ENCODE data around the gene AGAP5. TPM values are rescaled to one million over a fixed set of nuclear protein-coding genes. Genes with fewer than 3 reads are reported as not detected.

AGAP5 gene
- total and polyA plus RNA-seq, 2 of the 4 experiments (the other 2 are of a cell fraction), result 1.8 to 4.1 TPM

GRCh38 chr10:73730153-73730906 lies 32.4 kb upstream of the AGAP5 start:
- H3K4me2 ChIP-seq (ENCODE audit: low read depth, low read length), result peak overlapping the region; percentile 97
- peak overlapping the region; percentile 87 for H3K4ac ChIP-seq (ENCODE audit: low read depth, low read length)
- DNase-seq, result peak; percentile 87
- CTCF ChIA-PET, result no interaction called here
- 0 out of 2 replicates have a peak overlapping the region, but pooled peaks have one; percentile 10 for H2AK5ac ChIP-seq (ENCODE audit: low read depth, low read length)
- POLR2A ChIA-PET (ENCODE audit: unreplicated experiment), result interaction anchor here (0.6 to 1.0 kb wide), 2 partner anchors 13 to 95 kb away, joined by 3 to 6 read pairs; no protein-coding TSS in a partner anchor
- H4K91ac ChIP-seq (ENCODE audit: insufficient read depth, low read depth, low read length), result peak overlapping the region; percentile 74; the same call in 1 of the 2 replicates
- H3K4me3 ChIP-seq (ENCODE audit: insufficient read depth, low read depth, low read length), result peak overlapping the region; percentile 96
- no peaks in the 10 kb centered on the region for H3K27me3 ChIP-seq (ENCODE audit: control insufficient read depth, insufficient read depth, low read length)
- dilution Hi-C loops (cut with HindIII; ENCODE audit: low sequenced_read_pairs, unreplicated experiment) (no loop called here), in situ Hi-C loops (cut with MboI; ENCODE audit: low sequenced_read_pairs) (no loop called here), intact Hi-C loops (cut with micrococcal nuclease) (no loop called here)
- H4K8ac ChIP-seq (ENCODE audit: low read depth in 2 of 2, low read length in 2 of 2), result peak overlapping the region; percentile 45 to 95
- TF ChIP-seq RCOR1 (IDR thresholded peaks at IDR 0.05; ENCODE audit: insufficient replicate concordance, low read length) (no peak), ELK1 (IDR thresholded peaks at IDR 0.05; ENCODE audit: borderline replicate concordance, low read depth, low read length) (no peak), SMC3 (IDR thresholded peaks at IDR 0.05; ENCODE audit: low read depth, low read length) (peak; percentile 4; the same call in 1 of the 2 replicates), MAZ (IDR thresholded peaks at IDR 0.05; ENCODE audit: borderline replicate concordance, low read depth, low read length) (no peak), MXI1 (IDR thresholded peaks at IDR 0.05; ENCODE audit: borderline replicate concordance, low read depth, low read length) (0 out of 2 replicates have a peak, but pooled peaks have one; percentile 21), RAD21 (IDR thresholded peaks at IDR 0.05; ENCODE audit: low read length) (no peak), MAFK (IDR thresholded peaks at IDR 0.05; ENCODE audit: low read depth, low read length) (no peak), RFX5 (IDR thresholded peaks at IDR 0.05; ENCODE audit: low read depth, low read length) (no peak), NFE2L2 (IDR thresholded peaks at IDR 0.05; ENCODE audit: low read depth, low read length) (no peak), USF2 (IDR thresholded peaks at IDR 0.05; ENCODE audit: low read depth, low read length) (no peak), POLR2A (IDR thresholded peaks at IDR 0.05; ENCODE audit: low read depth, low read length) (peak; percentile 75), CHD1 (IDR thresholded peaks at IDR 0.05; ENCODE audit: low read depth, low read length) (no peak), FOS (IDR thresholded peaks at IDR 0.05; ENCODE audit: low read depth, low read length) (no peak)
- no peak overlapping the region for H2BK15ac ChIP-seq (ENCODE audit: low read depth, low read length)
- H3K9me3 ChIP-seq (ENCODE audit: control insufficient read depth, insufficient read depth, low read length), result no peaks in the 10 kb centered on the region
- peak overlapping the region; percentile 86 for H2AK9ac ChIP-seq (replicated peaks; ENCODE audit: low read depth, low read length, poor library complexity)
- ATAC-seq (ENCODE audit: low read depth), result peak; percentile 93
- peak overlapping the region; percentile 76; the same call in 1 of the 2 replicates for H3K23ac ChIP-seq (ENCODE audit: low read depth, low read length)
- peaks cover 3% of the 10 kb centered on the region; the same call in 1 of the 2 replicates for H3K4me1 ChIP-seq (ENCODE audit: control insufficient read depth, insufficient read depth, low read length)
- peak overlapping the region; percentile 84 for H4K5ac ChIP-seq (ENCODE audit: low read depth, low read length)
- H3K14ac ChIP-seq (replicated peaks; ENCODE audit: low read depth, low read length), result peak overlapping the region; percentile 92
- H4K20me1 ChIP-seq (ENCODE audit: insufficient read depth, low read length), result no peaks in the 10 kb centered on the region
- peaks cover 26% of the 10 kb centered on the region for H3K36me3 ChIP-seq (ENCODE audit: control insufficient read depth, insufficient read depth, low read length)
- H3K56ac ChIP-seq (ENCODE audit: extremely low read depth, insufficient read depth, low read length), result peak overlapping the region; percentile 61
- H3K18ac ChIP-seq (ENCODE audit: low read depth, low read length), result peak overlapping the region; percentile 67
- TSS peak; percentile 72 for BruUV-seq (replicated peaks)
- 0 out of 2 replicates have a peak, but pooled peaks cover 8% of the 10 kb centered on the region for H3K9me1 ChIP-seq (ENCODE audit: insufficient read depth, low read length)
- WGBS, 2 experiments (ENCODE audit: extremely low coverage in 2 of 2, insufficient read length in 1 of 2), result 0% methylated on average over 20 of the region's 58 CpGs; no CpG with 5 or more reads in 1 of the 2 experiments
- H3K27ac ChIP-seq (ENCODE audit: insufficient read depth, low read length), result peak overlapping the region; percentile 91
- H2BK5ac ChIP-seq (ENCODE audit: low read depth, low read length, poor library complexity, severe bottlenecking), result peak overlapping the region; percentile 93
- no peak overlapping the region for H2BK20ac ChIP-seq (ENCODE audit: low read depth, low read length)
- H2BK120ac ChIP-seq (ENCODE audit: low read depth, low read length), result peak overlapping the region; percentile 68
- H3K79me1 ChIP-seq (ENCODE audit: low read depth in 1 of 2, low read length in 2 of 2), result peaks cover 12 to 29% of the 10 kb centered on the region in 2 experiments
- peak overlapping the region; percentile 89 for H3K9ac ChIP-seq (ENCODE audit: low read depth, low read length)
- H2AFZ ChIP-seq (replicated peaks; ENCODE audit: low read length, poor library complexity), result peak overlapping the region; percentile 90
